ENCODE results near the gene CAB39. TPM values are rescaled to one million over a fixed set of nuclear protein-coding genes. Genes with fewer than 3 reads are reported as not detected.

The CAB39 gene
- polyA plus RNA-seq, 1 donor (not counting 4 experiments of a cell fraction or from before 2014, with no cell fraction given) = 120 TPM

GRCh38 chr2:230713331-230714135, 891 bp downstream of the CAB39 start:
- dilution Hi-C loops (cut with MboI; ENCODE audit: extremely low pct_ligation_motif_present, low sequenced_read_pairs) = no loop called here
- Histone ChIP-seq H3K4me1 (ENCODE audit: control insufficient read depth, extremely low read depth, insufficient read depth, low read length) (peaks cover 41% of the 10 kb centered on the region), H3K9me1 (ENCODE audit: control insufficient read depth, extremely low read depth, insufficient read depth, low read length) (no peaks in the 10 kb centered on the region), H2AFZ (ENCODE audit: control insufficient read depth, low read length) (no peak overlapping the region), H3K4me3 (ENCODE audit: control insufficient read depth in 2 of 3, extremely low read depth in 1 of 3, insufficient read depth in 2 of 3, low read depth in 1 of 3, low read length in 3 of 3) (peak overlapping the region; percentile 81 to 92 (median 91)), H3K9ac (ENCODE audit: control insufficient read depth, extremely low read depth, insufficient read depth, low read length) (peak overlapping the region; percentile 96), H3K9me3 (ENCODE audit: control insufficient read depth, low read depth, low read length) (no peaks in the 10 kb centered on the region), H3K36me3 (ENCODE audit: control insufficient read depth in 2 of 2, extremely low read depth in 1 of 2, insufficient read depth in 2 of 2, low read length in 2 of 2) (peaks cover 6 to 17% of the 10 kb centered on the region in 2 experiments), H3K79me2 (ENCODE audit: control insufficient read depth, insufficient read depth, low read length) (peaks cover 59% of the 10 kb centered on the region), H3K27ac (ENCODE audit: control insufficient read depth, insufficient read depth, low read length) (peak overlapping the region; percentile 97), H4K20me1 (ENCODE audit: control insufficient read depth, extremely low read depth, insufficient read depth, low read length) (peaks cover 37% of the 10 kb centered on the region), H3K4me2 (ENCODE audit: control insufficient read depth, extremely low read depth, insufficient read depth, low read depth, low read length) (peak overlapping the region; percentile 98), H3K27me3 (ENCODE audit: control insufficient read depth, extremely low read depth, insufficient read depth, low read length) (no peaks in the 10 kb centered on the region)
- TF ChIP-seq CTCF (optimal IDR thresholded peaks at IDR 0.05 in 1 of 3, IDR thresholded peaks at IDR 0.05 in 1 of 3, conservative IDR thresholded peaks at IDR 0.05 in 1 of 3; ENCODE audit: extremely low read depth in 1 of 3, insufficient read depth in 2 of 3, low read length in 3 of 3) (no peak), EZH2 (IDR thresholded peaks at IDR 0.05; ENCODE audit: low read length) (no peak)
- DNase-seq (ENCODE audit: low read depth, low spot score) (no peak), FAIRE-seq (no peak)

- no peak overlapping the region for H2AFZ ChIP-seq (ENCODE audit: control insufficient read depth, low read length)
- peaks cover 64% of the 10 kb centered on the region for H3K79me2 ChIP-seq (ENCODE audit: control insufficient read depth, insufficient read depth, low read length)
- H3K36me3 ChIP-seq (ENCODE audit: control insufficient read depth in 2 of 2, extremely low read depth in 1 of 2, insufficient read depth in 2 of 2, low read length in 2 of 2) = peaks cover 6 to 19% of the 10 kb centered on the region in 2 experiments
- peak overlapping the region; percentile 97 for H3K27ac ChIP-seq (ENCODE audit: control insufficient read depth, insufficient read depth, low read length)
- no peaks in the 10 kb centered on the region for H3K9me1 ChIP-seq (ENCODE audit: control insufficient read depth, extremely low read depth, insufficient read depth, low read length)
- TF ChIP-seq CTCF (optimal IDR thresholded peaks at IDR 0.05 in 1 of 3, IDR thresholded peaks at IDR 0.05 in 1 of 3, conservative IDR thresholded peaks at IDR 0.05 in 1 of 3; ENCODE audit: extremely low read depth in 1 of 3, insufficient read depth in 2 of 3, low read length in 3 of 3) (no peak), EZH2 (IDR thresholded peaks at IDR 0.05; ENCODE audit: low read length) (no peak)
- H3K27me3 ChIP-seq (ENCODE audit: control insufficient read depth, extremely low read depth, insufficient read depth, low read length) = no peaks in the 10 kb centered on the region
- peaks cover 43% of the 10 kb centered on the region for H3K4me1 ChIP-seq (ENCODE audit: control insufficient read depth, extremely low read depth, insufficient read depth, low read length)
- H3K9ac ChIP-seq (ENCODE audit: control insufficient read depth, extremely low read depth, insufficient read depth, low read length) = peak overlapping the region; percentile 96
- DNase-seq (ENCODE audit: low read depth, low spot score) = no peak
- H3K4me2 ChIP-seq (ENCODE audit: control insufficient read depth, extremely low read depth, insufficient read depth, low read depth, low read length) = peak overlapping the region; percentile 98
- no peaks in the 10 kb centered on the region for H3K9me3 ChIP-seq (ENCODE audit: control insufficient read depth, low read depth, low read length)
- peak; percentile 63 for FAIRE-seq
- peak overlapping the region; percentile 81 to 92 (median 91) for H3K4me3 ChIP-seq (ENCODE audit: control insufficient read depth in 2 of 3, extremely low read depth in 1 of 3, insufficient read depth in 2 of 3, low read depth in 1 of 3, low read length in 3 of 3)
- H4K20me1 ChIP-seq (ENCODE audit: control insufficient read depth, extremely low read depth, insufficient read depth, low read length) = peaks cover 39% of the 10 kb centered on the region
- dilution Hi-C loops (cut with MboI; ENCODE audit: extremely low pct_ligation_motif_present, low sequenced_read_pairs) = no loop called here
Measured at GRCh38 chr2:230714136-230714480, 1.5 kb downstream of the CAB39 start.

All from keratinocyte (primary cell).